H54 (cell line): ENCODE measurements around the gene GALNT14.

Experiments used
- DNase-seq: peaks from one replicate; pipeline ENCODE4 v3.0.0; 2011; ENCODE audit warnings: low spot score, mixed read lengths; ENCODE audit not compliant: insufficient read length
- FAIRE-seq: peaks from 3 replicates; lab custom pipeline; 2011; peaks lifted over from hg19 to GRCh38; lab: Jason Lieb, UNC
- POLR2A ChIP-seq: IDR thresholded peaks from 2 replicates; pipeline ENCODE4 v1.6.1; 2011; ENCODE audit warnings: low read depth, mild to moderate bottlenecking, low read length

Gene GALNT14

DNA sequence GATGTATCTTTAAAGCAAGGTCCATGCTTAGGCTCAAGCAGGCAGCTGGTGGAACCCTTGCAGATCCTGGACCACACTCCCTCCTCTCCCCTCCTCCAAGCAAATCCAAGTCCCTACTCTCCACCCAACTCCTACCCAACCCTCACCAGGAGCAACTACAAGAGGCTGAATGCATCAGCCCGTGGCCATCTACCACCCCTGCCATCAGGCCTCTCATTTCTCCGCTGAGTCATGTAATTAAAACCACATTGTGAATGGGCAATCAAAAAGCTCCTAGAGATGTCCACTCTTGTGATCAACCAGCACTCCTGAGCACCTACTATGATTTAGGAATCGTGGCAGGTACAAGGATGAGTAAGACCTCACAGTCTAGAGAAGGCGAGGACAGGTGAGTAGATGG lies 188.8 kb downstream of the GALNT14 start:
- DNase-seq (no peak), FAIRE-seq (no peak)
- TF ChIP-seq POLR2A, result no peak

DNA sequence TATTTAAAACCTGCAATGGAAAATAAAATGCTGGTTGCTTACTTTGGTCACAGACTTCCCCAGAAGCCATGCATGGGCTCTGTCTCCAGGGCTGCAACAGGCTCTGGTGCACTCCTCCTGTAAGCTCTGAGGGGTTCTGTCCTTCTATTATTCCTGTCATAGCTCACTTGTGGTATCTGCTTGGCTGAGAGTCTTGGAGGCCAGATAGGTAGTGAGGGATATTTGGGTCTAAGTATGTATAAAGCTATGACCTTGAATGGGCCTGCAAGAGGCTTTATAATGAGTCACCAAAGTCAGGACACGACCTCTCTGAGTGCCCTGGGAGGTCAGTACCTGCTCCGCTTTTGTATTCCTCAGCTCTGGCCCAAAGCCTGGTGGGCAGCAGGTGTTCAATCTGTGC lies 189.4 kb downstream of the GALNT14 start:
- TF ChIP-seq POLR2A, result no peak
- FAIRE-seq (no peak), DNase-seq (no peak)

DNA sequence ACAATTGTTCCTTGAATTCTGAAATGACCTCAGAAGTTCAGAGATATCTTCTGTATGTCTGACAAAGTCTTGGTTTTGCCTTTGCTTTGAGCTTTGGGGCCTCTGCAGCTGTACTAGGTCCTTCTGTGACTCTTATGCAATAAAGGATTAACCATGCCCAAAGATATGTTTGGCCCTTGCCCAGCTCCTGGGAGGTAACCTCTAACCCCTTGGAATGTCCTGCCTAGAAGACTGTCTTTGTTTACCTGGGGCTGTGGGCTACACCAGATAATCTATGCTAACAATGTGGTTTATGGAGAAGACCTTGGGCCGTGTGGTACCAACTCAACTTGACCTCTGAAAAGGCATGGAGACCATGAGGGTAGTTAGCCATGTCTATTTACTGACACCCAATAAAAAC lies 190.1 kb downstream of the GALNT14 start:
- TF ChIP-seq POLR2A, result no peak
- FAIRE-seq, result no peak
- DNase-seq, result no peak

DNA sequence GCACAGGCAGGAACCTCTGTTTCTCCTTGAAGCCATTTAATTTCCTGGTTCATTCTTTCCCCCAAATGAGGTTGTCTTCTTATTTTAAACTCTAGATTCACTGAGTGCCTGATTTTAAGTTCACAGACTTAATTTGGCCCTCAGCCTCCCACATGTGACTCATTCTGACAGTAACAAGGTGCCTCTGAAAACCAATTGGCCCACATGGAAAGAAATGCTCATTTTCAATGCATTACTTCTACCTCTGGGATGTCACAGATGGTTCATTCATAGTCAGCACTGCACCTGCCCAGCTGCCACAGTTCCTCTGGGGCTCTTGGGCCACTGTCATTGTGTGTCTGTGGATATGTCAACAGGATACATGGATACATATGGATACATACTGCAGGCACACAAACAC lies 190.6 kb downstream of the GALNT14 start:
- DNase-seq (no peak), FAIRE-seq (no peak)
- no peak for TF ChIP-seq POLR2A

DNA sequence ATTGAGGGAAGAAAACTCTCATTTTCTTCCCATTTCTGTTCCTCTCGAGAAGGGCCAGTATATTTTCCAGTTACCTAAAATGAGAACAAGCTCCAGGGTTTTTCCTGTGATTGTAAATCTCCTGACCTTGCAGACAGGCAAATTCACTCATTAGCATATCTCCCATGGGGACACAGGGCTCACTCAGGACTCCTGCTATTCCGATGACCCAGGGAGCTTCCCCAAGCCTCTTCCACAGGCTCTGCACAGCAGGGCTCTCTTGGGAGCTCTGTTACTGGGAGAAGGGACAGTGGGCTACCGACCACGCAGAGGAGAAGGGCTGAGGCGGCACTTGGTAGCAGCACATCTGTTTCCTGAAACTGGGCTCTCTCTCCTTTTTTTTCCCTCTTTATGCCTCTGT lies 195.8 kb downstream of the GALNT14 start:
- no peak for TF ChIP-seq POLR2A
- no peak for FAIRE-seq
- DNase-seq, result no peak

DNA sequence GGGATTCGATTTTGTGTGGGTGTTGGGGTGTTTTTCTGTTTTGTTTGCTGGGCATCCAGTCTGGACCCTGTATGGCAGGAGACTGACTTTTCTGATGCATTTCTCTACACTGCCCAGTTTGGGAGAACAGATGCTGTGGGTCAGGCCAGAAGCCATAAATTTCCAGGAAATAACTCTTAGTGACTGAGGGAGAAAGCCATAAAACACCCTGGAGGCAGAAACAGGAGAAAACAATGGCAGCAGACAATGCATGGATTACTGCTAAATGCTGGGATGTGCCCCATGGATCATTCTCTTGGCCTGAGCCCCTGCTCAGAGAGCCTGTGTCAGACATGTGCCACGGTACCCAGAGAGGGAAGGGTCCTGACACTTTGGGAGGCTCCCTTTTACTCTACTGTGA lies 197.4 kb downstream of the GALNT14 start:
- TF ChIP-seq POLR2A, result no peak
- no peak for DNase-seq
- no peak for FAIRE-seq

DNA sequence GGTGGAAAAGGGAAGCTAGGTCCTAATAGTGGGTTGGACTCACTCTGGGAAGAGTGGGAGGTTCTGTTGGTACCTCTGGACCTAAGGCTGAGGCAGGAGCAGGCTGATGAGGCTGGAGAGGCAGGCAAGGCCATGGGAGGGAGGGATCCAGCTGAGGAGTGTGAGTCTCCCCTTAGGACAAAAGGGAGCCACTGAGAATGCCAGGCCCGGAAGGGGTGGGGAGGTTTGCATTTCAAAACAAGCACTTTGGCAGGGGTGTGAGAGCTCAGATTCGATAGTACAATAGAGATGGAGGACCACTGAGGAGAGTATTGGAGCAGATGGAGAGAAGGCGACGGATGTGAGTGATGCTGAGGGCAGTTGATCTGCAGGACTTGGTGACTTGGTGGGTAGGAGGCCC lies 198.9 kb downstream of the GALNT14 start:
- TF ChIP-seq POLR2A, result no peak
- DNase-seq (no peak), FAIRE-seq (no peak)

DNA sequence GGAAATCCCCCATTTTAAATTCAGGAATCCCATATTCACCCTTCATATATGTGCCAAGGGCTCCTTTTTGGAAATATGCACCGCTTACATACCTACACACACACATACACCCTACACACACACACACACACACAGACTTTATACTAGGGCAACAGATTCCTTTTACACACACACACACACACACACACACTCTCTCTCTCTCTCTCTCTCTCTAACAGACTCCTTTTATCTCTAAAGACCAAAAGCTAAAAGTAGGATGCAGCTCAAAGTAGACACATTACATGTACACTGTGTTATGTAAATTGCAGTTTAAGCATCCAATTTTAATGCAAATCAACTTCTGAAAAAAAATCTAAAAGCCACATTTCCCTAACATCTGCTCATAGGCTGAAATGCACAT lies 200.0 kb downstream of the GALNT14 start:
- no peak for DNase-seq
- no peak for TF ChIP-seq POLR2A
- FAIRE-seq, result no peak

DNA sequence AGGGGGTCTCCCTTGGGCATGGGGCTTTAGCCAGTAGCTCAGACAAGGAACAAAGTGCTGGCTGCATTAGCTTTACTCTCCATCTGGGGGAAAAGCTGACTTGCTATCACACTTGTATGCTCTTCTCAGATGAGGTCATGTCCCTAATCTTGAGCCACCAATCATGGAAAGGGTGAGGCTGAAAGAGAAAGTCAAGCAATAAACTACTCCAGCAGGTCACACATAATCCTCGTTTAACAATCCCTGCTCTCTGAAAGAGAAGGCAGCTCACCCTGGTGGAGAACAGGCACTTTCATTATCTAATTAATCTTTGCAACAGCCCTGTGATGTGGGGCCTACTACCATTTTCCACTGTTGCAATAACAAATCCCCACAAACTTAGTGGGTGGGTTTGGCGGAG lies 201.3 kb downstream of the GALNT14 start:
- no peak for TF ChIP-seq POLR2A
- no peak for FAIRE-seq

DNA sequence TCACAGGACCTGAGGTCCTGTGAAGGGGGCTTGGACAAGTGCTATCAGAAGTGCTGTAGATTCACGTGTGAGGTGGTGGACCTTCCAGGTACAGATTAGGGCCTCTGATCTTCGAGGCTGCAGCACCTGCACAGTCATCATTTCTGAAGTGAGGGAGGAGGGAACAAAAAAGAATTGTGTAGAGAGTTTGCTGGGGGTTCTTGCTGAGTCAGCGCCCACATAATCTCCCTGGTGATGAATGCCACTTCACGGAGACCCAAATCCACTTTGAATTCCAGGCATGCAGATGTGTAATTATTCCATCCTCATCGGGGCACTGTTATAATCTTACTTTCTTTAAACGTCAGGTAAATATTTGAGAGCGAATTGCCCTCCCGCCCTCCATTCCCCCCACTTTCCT lies 202.4 kb downstream of the GALNT14 start:
- DNase-seq (no peak), FAIRE-seq (no peak)
- TF ChIP-seq POLR2A, result no peak

More for the DNA sequence above, 201.3 kb downstream of the GALNT14 start:
- DNase-seq, result no peak

DNA sequence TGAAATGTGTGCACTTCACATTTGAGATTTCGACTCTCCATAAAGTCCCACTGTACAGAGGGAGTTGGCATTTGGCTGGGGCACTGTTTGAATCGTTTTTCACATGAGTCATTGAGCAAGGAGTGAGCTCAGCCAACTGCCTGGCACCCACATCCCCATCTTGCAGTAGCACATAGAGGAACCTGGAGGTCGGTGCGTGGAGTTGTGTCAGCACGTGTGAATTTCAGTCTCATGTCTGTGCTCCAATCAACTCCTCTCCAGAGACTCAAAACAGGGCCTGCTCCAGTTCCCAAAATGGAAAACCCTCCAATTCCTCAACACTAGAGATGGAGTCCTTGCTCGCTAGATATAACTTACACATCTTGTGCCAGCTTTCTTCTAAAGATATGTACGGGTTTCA lies 204.2 kb downstream of the GALNT14 start:
- DNase-seq, result no peak
- TF ChIP-seq POLR2A, result no peak
- no peak for FAIRE-seq

DNA sequence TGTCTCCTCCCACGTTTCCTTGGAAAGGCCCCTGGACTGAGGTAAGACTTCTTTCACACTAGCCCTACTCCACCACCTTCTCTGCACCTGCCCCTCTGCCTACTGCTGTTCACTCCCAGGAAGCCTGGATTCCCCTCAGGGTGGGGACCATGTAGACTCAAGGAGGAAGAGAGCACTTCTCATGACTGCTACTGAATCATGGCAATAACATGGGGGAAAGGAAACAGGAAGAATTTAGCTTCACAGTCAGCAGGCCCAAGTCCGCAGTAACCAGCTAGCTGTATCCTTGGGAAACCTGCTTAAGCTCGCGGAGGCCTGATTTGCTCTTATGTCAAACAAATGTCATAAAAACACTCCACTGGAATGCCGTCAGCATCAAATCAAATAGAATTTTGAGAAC lies 204.7 kb downstream of the GALNT14 start:
- DNase-seq, result no peak
- no peak for FAIRE-seq
- no peak for TF ChIP-seq POLR2A

DNA sequence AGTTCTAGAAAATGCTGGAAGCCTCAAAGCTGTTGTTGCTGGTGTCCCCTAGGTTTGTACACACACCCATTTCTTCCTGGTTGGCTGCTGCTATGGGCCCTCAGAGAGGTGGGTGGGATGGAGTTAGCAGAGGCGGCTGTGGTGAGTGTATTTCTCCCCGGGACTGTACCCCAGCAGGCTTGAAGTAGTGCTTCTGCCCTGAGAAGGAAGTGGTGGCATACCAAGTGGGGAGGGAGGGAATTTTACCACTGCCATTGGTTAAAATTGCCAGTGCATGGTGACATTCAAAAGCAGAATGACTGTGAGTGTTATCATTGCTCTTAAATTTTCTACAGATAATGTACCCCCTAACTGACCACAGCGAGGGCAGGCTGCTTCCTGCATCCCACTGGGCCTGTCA lies 205.4 kb downstream of the GALNT14 start:
- FAIRE-seq, result no peak
- no peak for TF ChIP-seq POLR2A
- no peak for DNase-seq

DNA sequence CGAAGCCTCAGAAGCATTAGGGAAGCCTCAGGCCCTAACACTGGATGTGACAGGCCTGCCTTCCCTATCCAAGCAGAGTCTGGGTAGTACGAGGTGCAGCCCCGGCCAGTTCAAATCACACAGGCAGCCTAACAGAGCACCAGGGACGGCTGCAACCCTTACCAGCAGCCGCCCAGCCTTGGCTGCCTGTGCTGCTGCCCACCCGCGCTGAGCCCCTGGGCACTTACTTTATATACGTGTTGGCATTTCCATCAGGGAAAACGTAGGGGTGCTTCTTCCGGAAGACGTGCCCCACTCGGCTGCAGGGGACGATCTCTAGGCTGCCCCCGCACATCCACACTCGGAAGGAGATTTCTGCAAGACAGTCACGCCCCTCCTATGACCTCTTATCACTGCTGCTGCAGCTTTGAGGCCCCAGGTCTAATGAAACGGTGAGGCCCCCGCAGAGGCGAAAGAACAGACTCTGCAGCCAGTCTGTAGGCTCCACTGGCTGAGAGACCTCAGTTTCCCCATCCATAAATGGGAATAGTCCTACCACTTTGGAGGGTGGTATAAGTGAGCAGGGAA lies 206.3 kb downstream of the GALNT14 start:
- DNase-seq, result no peak
- no peak for FAIRE-seq
- no peak for TF ChIP-seq POLR2A

DNA sequence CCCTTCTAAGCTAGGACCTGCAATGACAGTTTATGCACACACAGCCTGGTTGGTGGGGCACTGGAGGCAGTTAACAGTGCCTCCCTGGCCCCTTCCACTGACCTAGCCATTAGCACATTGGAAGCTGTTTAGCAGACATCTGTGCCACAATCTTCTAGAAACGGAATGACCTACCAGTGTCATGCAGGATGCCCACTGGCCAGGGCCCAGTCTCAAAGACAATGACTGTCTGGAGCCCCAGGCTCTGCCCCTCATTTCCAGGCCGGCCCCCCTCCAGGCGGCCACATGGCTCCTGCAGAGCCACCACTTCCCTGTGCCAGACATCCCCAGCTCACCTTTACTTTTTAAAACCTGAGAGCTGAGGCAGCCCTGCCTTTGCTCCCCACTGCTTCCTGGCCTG lies 207.5 kb downstream of the GALNT14 start:
- TF ChIP-seq POLR2A, result no peak
- FAIRE-seq, result no peak
- DNase-seq, result no peak
